OCI-LY1 (cell line): ENCODE results near the gene TMEM132C.

Experiments used
- H2AFZ ChIP-seq: fragments of 200-600 bp; sonication (generic), shearing (Covaris generic); 2 replicates; pipeline ENCODE4 v1.6.0; 2014; ENCODE audit warnings: antibody characterized with exemption, mild to moderate bottlenecking, low read length
- H3F3A ChIP-seq: fragments of 200-600 bp; sonication (generic), shearing (Covaris generic); 2 replicates; pipeline ENCODE4 v1.6.0; 2014; ENCODE audit warnings: mild to moderate bottlenecking, antibody characterized with exemption, low read length, moderate library complexity; ENCODE audit not compliant: insufficient read depth
- H3K27ac ChIP-seq: fragments of 200-600 bp; sonication (generic); 2 replicates; pipeline ENCODE4 v1.5.1; 2014; ENCODE audit warnings: low read length, mixed run types, mild to moderate bottlenecking, low read depth; ENCODE audit not compliant: poor library complexity, severe bottlenecking
- H3K27me3 ChIP-seq: fragments of 200-600 bp; sonication (generic); 2 replicates; pipeline ENCODE4 v1.6.0; 2014; ENCODE audit warnings: antibody characterized with exemption, mild to moderate bottlenecking, low read length, moderate library complexity; ENCODE audit not compliant: insufficient read depth
- H3K36me3 ChIP-seq: fragments of 200-600 bp; sonication (generic); 2 replicates; pipeline ENCODE4 v1.6.1; 2014; ENCODE audit warnings: mild to moderate bottlenecking, antibody characterized with exemption, low read length, moderate library complexity, mixed read lengths; ENCODE audit not compliant: insufficient read depth
- H3K4me1 ChIP-seq: fragments of 200-600 bp; sonication (generic); 2 replicates; pipeline ENCODE4 v1.5.1; 2014; ENCODE audit warnings: mild to moderate bottlenecking, low read length, moderate library complexity; ENCODE audit not compliant: insufficient read depth, severe bottlenecking
- H3K4me2 ChIP-seq: fragments of 200-600 bp; sonication (generic), shearing (Covaris generic); 2 replicates; pipeline ENCODE4 v1.6.1; 2014; ENCODE audit warnings: low read length
- H3K4me3 ChIP-seq: fragments of 200-600 bp; sonication (generic); 2 replicates; pipeline ENCODE4 v1.5.1; 2014; ENCODE audit warnings: low read length, low read depth, mild to moderate bottlenecking, mixed read lengths; ENCODE audit not compliant: poor library complexity, severe bottlenecking
- H3K79me2 ChIP-seq: fragments of 200-600 bp; shearing (Covaris generic); 2 replicates; pipeline ENCODE4 v1.6.1; 2016; ENCODE audit warnings: mixed run types, low read length, mixed read lengths; ENCODE audit not compliant: insufficient read depth
- H3K9ac ChIP-seq: fragments of 200-600 bp; sonication (generic), shearing (Covaris generic); 2 replicates; pipeline ENCODE4 v1.6.1; 2014; ENCODE audit warnings: mild to moderate bottlenecking, low read length, mixed read lengths
- H3K9me2 ChIP-seq: fragments of 200-600 bp; sonication (generic), shearing (Covaris generic); 2 replicates; pipeline ENCODE4 v1.6.1; 2014; ENCODE audit warnings: low read depth, mild to moderate bottlenecking, low read length, mixed read lengths
- H3K9me3 ChIP-seq: fragments of 200-600 bp; shearing (Covaris generic); 2 replicates; pipeline ENCODE4 v1.6.1; 2014; ENCODE audit warnings: low read length, mixed read lengths
- H4K20me1 ChIP-seq: fragments of 200-600 bp; sonication (generic), shearing (Covaris generic); 2 replicates; pipeline ENCODE4 v1.6.0; 2016; ENCODE audit warnings: mild to moderate bottlenecking, low read length; ENCODE audit not compliant: insufficient read depth
- CTCF ChIP-seq: fragments of 200-600 bp; sonication (generic), shearing (Covaris generic); IDR thresholded peaks from 2 replicates; pipeline ENCODE4 v1.5.1; 2017; ENCODE audit warnings: mild to moderate bottlenecking, antibody characterized with exemption, low read length, moderate library complexity, mixed read lengths
- EZH2 ChIP-seq: fragments of 200-600 bp; sonication (generic), shearing (Covaris generic); IDR thresholded peaks from 2 replicates; pipeline ENCODE4 v1.8.0; 2017; ENCODE audit warnings: borderline replicate concordance, mixed run types, mild to moderate bottlenecking, antibody characterized with exemption, low read length, moderate library complexity, mixed read lengths

TMEM132C gene

DNA sequence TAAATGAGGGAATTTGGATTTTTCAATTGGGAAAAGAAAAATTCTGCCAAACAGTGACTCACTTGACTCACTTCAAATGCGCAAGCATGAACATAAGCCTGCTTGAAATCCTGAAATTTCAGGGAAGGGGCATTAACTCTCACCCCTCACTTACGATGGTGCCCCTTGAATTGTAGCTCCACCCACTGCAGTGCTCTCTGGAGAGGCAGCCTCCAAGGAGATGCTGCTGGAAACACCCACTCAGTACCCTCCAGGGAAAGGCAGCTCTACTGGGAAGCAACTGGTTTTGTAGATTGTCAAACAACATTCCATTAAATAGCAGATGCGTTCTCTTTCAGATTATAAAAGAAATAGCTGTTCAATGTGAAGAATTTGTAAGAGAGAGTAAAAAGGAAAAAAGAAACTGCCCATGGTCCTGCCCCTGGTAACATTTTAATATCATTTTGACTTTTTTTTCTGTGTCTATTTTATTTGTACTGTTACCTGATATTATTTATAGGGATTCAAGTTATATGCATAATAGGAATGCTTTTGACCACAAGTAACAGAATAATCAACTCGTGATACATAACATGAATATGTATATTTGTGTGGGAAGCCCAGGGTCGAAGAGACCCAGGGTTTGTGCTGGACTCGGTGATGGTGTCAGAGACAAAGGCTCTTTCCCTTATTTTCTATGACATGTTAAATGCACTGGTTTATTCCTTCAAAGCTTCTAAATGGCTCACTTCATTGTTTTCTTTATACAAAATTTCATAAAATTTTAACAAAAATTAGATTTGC lies 31.1 kb upstream of the TMEM132C start:
- H3K4me3 ChIP-seq, result no peak overlapping the region
- H3K79me2 ChIP-seq, result no peaks in the 10 kb centered on the region
- H3K9ac ChIP-seq, result no peak overlapping the region
- no peak overlapping the region for H2AFZ ChIP-seq
- TF ChIP-seq CTCF (no peak), EZH2 (no peak)
- H3K27ac ChIP-seq, result no peak overlapping the region
- no peaks in the 10 kb centered on the region for H3K9me2 ChIP-seq
- H3F3A ChIP-seq, result no peaks in the 10 kb centered on the region
- no peaks in the 10 kb centered on the region for H3K9me3 ChIP-seq
- H3K4me2 ChIP-seq, result no peak overlapping the region
- no peaks in the 10 kb centered on the region for H4K20me1 ChIP-seq
- H3K27me3 ChIP-seq, result no peaks in the 10 kb centered on the region
- H3K36me3 ChIP-seq, result no peaks in the 10 kb centered on the region
- no peaks in the 10 kb centered on the region for H3K4me1 ChIP-seq

- Histone ChIP-seq H3K9ac (no peak overlapping the region), H3K4me1 (no peaks in the 10 kb centered on the region), H3K27ac (no peak overlapping the region), H3K27me3 (no peaks in the 10 kb centered on the region), H3F3A (no peaks in the 10 kb centered on the region), H3K36me3 (no peaks in the 10 kb centered on the region), H3K9me2 (no peaks in the 10 kb centered on the region), H3K79me2 (no peaks in the 10 kb centered on the region), H4K20me1 (no peaks in the 10 kb centered on the region), H3K4me2 (no peak overlapping the region), H2AFZ (no peak overlapping the region), H3K9me3 (no peaks in the 10 kb centered on the region), H3K4me3 (no peak overlapping the region)
- TF ChIP-seq CTCF (no peak), EZH2 (no peak)
Measured at GRCh38 chr12:128236525-128236924, 30.4 kb upstream of the TMEM132C start.

- H3K9me2 ChIP-seq, result no peaks in the 10 kb centered on the region
- H4K20me1 ChIP-seq, result no peaks in the 10 kb centered on the region
- no peak overlapping the region for H3K4me2 ChIP-seq
- TF ChIP-seq EZH2 (no peak), CTCF (no peak)
- no peaks in the 10 kb centered on the region for H3K36me3 ChIP-seq
- no peak overlapping the region for H3K9ac ChIP-seq
- no peaks in the 10 kb centered on the region for H3K27me3 ChIP-seq
- no peak overlapping the region for H2AFZ ChIP-seq
- H3K27ac ChIP-seq, result no peak overlapping the region
- H3F3A ChIP-seq, result no peaks in the 10 kb centered on the region
- H3K79me2 ChIP-seq, result no peaks in the 10 kb centered on the region
- H3K9me3 ChIP-seq, result no peaks in the 10 kb centered on the region
- no peak overlapping the region for H3K4me3 ChIP-seq
- no peaks in the 10 kb centered on the region for H3K4me1 ChIP-seq
Measured at GRCh38 chr12:128240745-128241144, 26.2 kb upstream of the TMEM132C start.
